Measurements from ENCODE around the gene CCDC167. TPM values are rescaled to one million over a fixed set of nuclear protein-coding genes. Genes with fewer than 3 reads are reported as not detected.
A peak's percentile ranks its signal among the peaks of the same experiment; 100 is the strongest.

CCDC167 gene
- total RNA-seq, 1 donor, result 12.5 TPM

GRCh38 chr6:37459981-37460800 lies 39.5 kb downstream of the CCDC167 start:
- TF ChIP-seq CTCF (IDR thresholded peaks at IDR 0.05; ENCODE audit: insufficient read depth, low read depth, low read length), result no peak
- no peak for DNase-seq (ENCODE audit: low read depth)

GRCh38 chr6:37456816-37457560 lies 42.7 kb downstream of the CCDC167 start:
- DNase-seq (ENCODE audit: low read depth), result peak; percentile 28
- no peak overlapping the region for H3K4me3 ChIP-seq (ENCODE audit: low read depth, low read length)
- TF ChIP-seq CTCF (IDR thresholded peaks at IDR 0.05; ENCODE audit: insufficient read depth, low read depth, low read length), result no peak

More at GRCh38 chr6:37459981-37460800, 39.5 kb downstream of the CCDC167 start:
- H3K4me3 ChIP-seq (ENCODE audit: low read depth, low read length), result no peak overlapping the region

GRCh38 chr6:37456126-37456525 lies 43.6 kb downstream of the CCDC167 start:
- TF ChIP-seq CTCF (IDR thresholded peaks at IDR 0.05; ENCODE audit: insufficient read depth, low read depth, low read length), result no peak
- H3K4me3 ChIP-seq (ENCODE audit: low read depth, low read length), result no peak overlapping the region
- DNase-seq (ENCODE audit: low read depth), result peak; percentile 18

GRCh38 chr6:37454420-37455140 lies 45.1 kb downstream of the CCDC167 start:
- TF ChIP-seq CTCF (IDR thresholded peaks at IDR 0.05; ENCODE audit: insufficient read depth, low read depth, low read length), result no peak
- no peak for DNase-seq (ENCODE audit: low read depth)
- H3K4me3 ChIP-seq (ENCODE audit: low read depth, low read length), result no peak overlapping the region

- no peak for DNase-seq (ENCODE audit: low read depth)
- TF ChIP-seq CTCF (IDR thresholded peaks at IDR 0.05; ENCODE audit: insufficient read depth, low read depth, low read length), result no peak
- no peak overlapping the region for H3K4me3 ChIP-seq (ENCODE audit: low read depth, low read length)
Measured at GRCh38 chr6:37452522-37452921, 47.2 kb downstream of the CCDC167 start.

GRCh38 chr6:37451441-37452193 lies 48.1 kb downstream of the CCDC167 start:
- peak; percentile 45 for DNase-seq (ENCODE audit: low read depth)
- no peak for TF ChIP-seq CTCF (IDR thresholded peaks at IDR 0.05; ENCODE audit: insufficient read depth, low read depth, low read length)
- no peak overlapping the region for H3K4me3 ChIP-seq (ENCODE audit: low read depth, low read length)
